AG09309 (cell line): ENCODE data around the gene OBSL1.

Experiments
- DNase-seq: peaks from one replicate; pipeline ENCODE4 v3.0.0-alpha.2; 2010; ENCODE audit warnings: low read depth
- H3K4me3 ChIP-seq: 2 replicates; pipeline ENCODE4 v1.5.1; 2011; ENCODE audit warnings: mild to moderate bottlenecking, low read depth, low read length, moderate library complexity; ENCODE audit not compliant: control insufficient read depth
- CTCF ChIP-seq: IDR thresholded peaks from 2 replicates; pipeline ENCODE4 v1.5.1; 2011; ENCODE audit warnings: mild to moderate bottlenecking, low read depth, low read length, inconsistent platforms; ENCODE audit not compliant: insufficient read depth, control insufficient read depth; ENCODE audit errors: missing control alignments

OBSL1 gene

GRCh38 chr2:219614076-219614860, 42.9 kb upstream of the OBSL1 start:
- no peak for TF ChIP-seq CTCF
- no peak for DNase-seq
- H3K4me3 ChIP-seq, result no peak overlapping the region

GRCh38 chr2:219613461-219614070, 42.2 kb upstream of the OBSL1 start:
- no peak overlapping the region for H3K4me3 ChIP-seq
- no peak for TF ChIP-seq CTCF
- no peak for DNase-seq

GRCh38 chr2:219612577-219613286, 41.4 kb upstream of the OBSL1 start:
- H3K4me3 ChIP-seq, result no peak overlapping the region
- DNase-seq, result no peak
- no peak for TF ChIP-seq CTCF

GRCh38 chr2:219611866-219612576, 40.7 kb upstream of the OBSL1 start:
- TF ChIP-seq CTCF, result no peak
- no peak for DNase-seq
- H3K4me3 ChIP-seq, result no peak overlapping the region

GRCh38 chr2:219611306-219611705, 40.0 kb upstream of the OBSL1 start:
- no peak for DNase-seq
- no peak overlapping the region for H3K4me3 ChIP-seq
- TF ChIP-seq CTCF, result no peak

GRCh38 chr2:219609149-219609750, 37.9 kb upstream of the OBSL1 start:
- H3K4me3 ChIP-seq, result no peak overlapping the region
- TF ChIP-seq CTCF, result no peak
- DNase-seq, result no peak
